Measurements from ENCODE around the gene GNPTAB. TPM values are rescaled to one million over a fixed set of nuclear protein-coding genes. Genes with fewer than 3 reads are reported as not detected.

Gene GNPTAB
- total RNA-seq, 1 experiment from 2014 or later: 21.0 TPM

DNA sequence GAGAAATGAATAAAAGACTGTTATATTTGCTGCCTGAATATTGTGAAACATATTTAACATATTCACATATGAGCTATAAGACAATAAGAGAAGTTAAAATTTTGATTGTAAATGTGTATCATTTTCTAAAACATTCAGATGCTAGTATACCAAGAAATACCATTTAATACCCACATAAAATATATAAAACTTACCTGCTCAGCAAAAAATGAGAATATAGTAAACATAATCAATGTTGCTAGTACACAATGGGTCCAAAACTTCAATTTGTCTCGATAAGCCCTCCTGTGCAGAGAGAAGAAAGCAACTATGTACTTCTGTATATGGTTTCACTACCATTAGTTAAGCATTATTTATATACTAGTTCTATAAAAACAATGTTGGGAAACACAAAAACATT is 81.9 kb downstream of the GNPTAB start:
- intact Hi-C loops (cut with micrococcal nuclease): no loop called here
- Histone ChIP-seq H3K9me2 (replicated peaks; ENCODE audit: low read length) (no peaks in the 10 kb centered on the region), H3K9ac (ENCODE audit: low read length) (no peak overlapping the region), H3K36me3 (ENCODE audit: low read depth, low read length) (no peaks in the 10 kb centered on the region), H3F3A (ENCODE audit: low read length, unreplicated experiment) (no peaks in the 10 kb centered on the region), H3K27ac (ENCODE audit: low read length) (no peak overlapping the region), H3K4me1 (ENCODE audit: insufficient read depth, low read length) (no peaks in the 10 kb centered on the region), H3K9me3 (ENCODE audit: low read length) (no peaks in the 10 kb centered on the region), H3K79me2 (ENCODE audit: low read length) (no peaks in the 10 kb centered on the region), H2AFZ (ENCODE audit: low read length) (no peak overlapping the region), H3K4me3 (ENCODE audit: low read length) (no peak overlapping the region), H4K20me1 (ENCODE audit: low read length) (no peaks in the 10 kb centered on the region), H3K27me3 (ENCODE audit: low read length) (no peaks in the 10 kb centered on the region), H3K4me2 (ENCODE audit: low read length) (no peak overlapping the region)
- ChIA-PET POLR2A (ENCODE audit: unreplicated experiment) (no interaction called here), CTCF (no interaction called here)
- DNase-seq: no peak
- no TSS peak for BruUV-seq (replicated peaks)
- no peak for ATAC-seq
- TF ChIP-seq CTCF (conservative IDR thresholded peaks at IDR 0.05; ENCODE audit: low read depth, low read length): no peak
- no peak for TF ChIP-seq EZH2 (IDR thresholded peaks at IDR 0.05; ENCODE audit: low read length, unreplicated experiment)
- no peak for TF ChIP-seq EZH2phosphoT487 (IDR thresholded peaks at IDR 0.05; ENCODE audit: borderline replicate concordance, low read length)

GRCh38 chr12:101747697-101748096 is 83.1 kb downstream of the GNPTAB start:
- Histone ChIP-seq H2AFZ (ENCODE audit: low read length) (no peak overlapping the region), H3K4me1 (ENCODE audit: insufficient read depth, low read length) (no peaks in the 10 kb centered on the region), H3K27ac (ENCODE audit: low read length) (no peak overlapping the region), H3K27me3 (ENCODE audit: low read length) (no peaks in the 10 kb centered on the region), H3K9me3 (ENCODE audit: low read length) (no peaks in the 10 kb centered on the region), H3K9ac (ENCODE audit: low read length) (no peak overlapping the region), H3F3A (ENCODE audit: low read length, unreplicated experiment) (no peaks in the 10 kb centered on the region), H3K4me3 (ENCODE audit: low read length) (no peak overlapping the region), H3K9me2 (replicated peaks; ENCODE audit: low read length) (no peaks in the 10 kb centered on the region), H3K4me2 (ENCODE audit: low read length) (no peak overlapping the region), H3K79me2 (ENCODE audit: low read length) (no peaks in the 10 kb centered on the region), H4K20me1 (ENCODE audit: low read length) (no peaks in the 10 kb centered on the region), H3K36me3 (ENCODE audit: low read depth, low read length) (no peaks in the 10 kb centered on the region)
- TF ChIP-seq CTCF (conservative IDR thresholded peaks at IDR 0.05; ENCODE audit: low read depth, low read length): no peak
- TF ChIP-seq EZH2phosphoT487 (IDR thresholded peaks at IDR 0.05; ENCODE audit: borderline replicate concordance, low read length): no peak
- TF ChIP-seq EZH2 (IDR thresholded peaks at IDR 0.05; ENCODE audit: low read length, unreplicated experiment): no peak
- ATAC-seq: no peak
- POLR2A ChIA-PET (ENCODE audit: unreplicated experiment): no interaction called here
- CTCF ChIA-PET: no interaction called here
- BruUV-seq (replicated peaks): no TSS peak
- no peak for DNase-seq
- intact Hi-C loops (cut with micrococcal nuclease): no loop called here

DNA sequence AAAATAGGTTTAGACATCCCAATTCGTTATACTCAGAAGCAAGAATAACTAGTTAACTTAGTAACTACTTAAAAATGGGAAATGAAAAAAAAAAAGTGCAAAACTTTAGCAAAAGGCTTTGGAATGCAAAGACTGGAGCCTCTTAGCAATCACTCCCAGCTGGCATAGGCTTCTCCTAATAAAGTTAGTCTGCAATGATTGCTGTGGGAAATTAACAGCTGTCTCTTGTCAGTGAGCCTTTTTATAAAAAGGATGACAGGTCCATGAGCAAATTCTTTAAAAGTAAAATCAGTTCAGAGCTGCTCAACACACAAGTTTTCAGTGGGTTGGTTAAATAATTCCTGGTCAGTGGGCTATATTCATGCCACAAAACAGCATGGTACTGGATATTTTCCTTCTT is 84.1 kb downstream of the GNPTAB start:
- no peak for ATAC-seq
- no peak for TF ChIP-seq EZH2phosphoT487 (IDR thresholded peaks at IDR 0.05; ENCODE audit: borderline replicate concordance, low read length)
- TF ChIP-seq CTCF (conservative IDR thresholded peaks at IDR 0.05; ENCODE audit: low read depth, low read length): no peak
- Histone ChIP-seq H3K9ac (ENCODE audit: low read length) (no peak overlapping the region), H3K27ac (ENCODE audit: low read length) (no peak overlapping the region), H4K20me1 (ENCODE audit: low read length) (no peaks in the 10 kb centered on the region), H3K4me2 (ENCODE audit: low read length) (no peak overlapping the region), H2AFZ (ENCODE audit: low read length) (no peak overlapping the region), H3K27me3 (ENCODE audit: low read length) (no peaks in the 10 kb centered on the region), H3K36me3 (ENCODE audit: low read depth, low read length) (no peaks in the 10 kb centered on the region), H3K79me2 (ENCODE audit: low read length) (no peaks in the 10 kb centered on the region), H3F3A (ENCODE audit: low read length, unreplicated experiment) (no peaks in the 10 kb centered on the region), H3K9me2 (replicated peaks; ENCODE audit: low read length) (no peaks in the 10 kb centered on the region), H3K9me3 (ENCODE audit: low read length) (no peaks in the 10 kb centered on the region), H3K4me3 (ENCODE audit: low read length) (no peak overlapping the region), H3K4me1 (ENCODE audit: insufficient read depth, low read length) (no peaks in the 10 kb centered on the region)
- ChIA-PET POLR2A (ENCODE audit: unreplicated experiment) (no interaction called here), CTCF (no interaction called here)
- intact Hi-C loops (cut with micrococcal nuclease): no loop called here
- BruUV-seq (replicated peaks): no TSS peak
- DNase-seq: no peak

Measured in PC-3 (cell line).